GM18861 (cell line): Measurements from ENCODE around the gene OR5L2.
"Not testable (repeated sequence)": the region's sequence is repeated elsewhere in the genome, so short reads cannot be mapped to it uniquely, and the experiment has no call there.

Source experiments
- ATAC-seq: cut with Tn5 transposase; IDR thresholded peaks from one replicate; pipeline ENCODE4 v1.9.1; 2021; ENCODE audit not compliant: unreplicated experiment

Gene OR5L2

GRCh38 chr11:55826919-55827318 lies at the start of gene OR5L2:
OR5L2 (plus strand) TSS chr11:55827219; CDS start chr11:55827219, 0 bp downstream.
- no peak for ATAC-seq

- ATAC-seq, result no peak
Observed at GRCh38 chr11:55791606-55792005, 35.4 kb upstream of the OR5L2 start.

DNA sequence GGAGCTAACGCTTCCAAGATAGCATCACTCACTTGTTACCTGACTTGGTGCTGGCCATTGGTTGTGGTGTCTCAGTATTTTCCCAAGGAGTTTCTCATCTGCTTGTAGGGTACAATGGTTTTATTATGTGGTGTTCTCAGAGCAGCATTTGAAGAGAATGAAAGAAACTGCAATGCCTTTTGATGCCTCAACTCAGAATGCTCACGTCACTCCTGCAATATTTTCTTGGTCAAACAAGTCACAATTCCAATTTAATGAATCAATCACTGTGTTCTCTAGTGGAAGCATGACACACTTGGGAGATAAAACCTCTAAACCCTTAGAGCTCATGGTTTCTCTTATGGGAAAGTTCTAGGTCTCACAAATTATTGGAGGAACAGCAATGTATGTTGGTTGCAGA lies 33.7 kb upstream of the OR5L2 start:
- ATAC-seq, result no peak

DNA sequence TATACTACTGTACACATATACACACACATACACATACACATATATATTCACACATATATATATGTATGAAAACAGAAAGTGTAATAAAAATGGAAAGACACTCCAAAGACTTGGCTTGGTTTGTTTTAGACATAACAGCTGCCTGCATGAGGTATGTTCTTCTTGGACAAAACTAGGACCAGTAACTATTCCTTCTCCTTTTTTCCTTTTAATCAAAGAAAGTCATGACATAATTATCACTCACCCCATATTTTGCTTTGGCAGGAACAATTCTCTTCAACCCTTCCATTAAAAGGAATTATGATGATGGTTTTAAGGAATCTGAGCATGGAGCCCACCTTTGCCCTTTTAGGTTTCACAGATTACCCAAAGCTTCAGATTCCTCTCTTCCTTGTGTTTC lies 31.8 kb upstream of the OR5L2 start, which contains the start of gene OR5D14:
Gene OR5D14 (plus strand): TSS at position 301 of the 400 bp plus-strand sequence. CDS start 0 bp downstream, at position 301.
- ATAC-seq, result no peak

DNA sequence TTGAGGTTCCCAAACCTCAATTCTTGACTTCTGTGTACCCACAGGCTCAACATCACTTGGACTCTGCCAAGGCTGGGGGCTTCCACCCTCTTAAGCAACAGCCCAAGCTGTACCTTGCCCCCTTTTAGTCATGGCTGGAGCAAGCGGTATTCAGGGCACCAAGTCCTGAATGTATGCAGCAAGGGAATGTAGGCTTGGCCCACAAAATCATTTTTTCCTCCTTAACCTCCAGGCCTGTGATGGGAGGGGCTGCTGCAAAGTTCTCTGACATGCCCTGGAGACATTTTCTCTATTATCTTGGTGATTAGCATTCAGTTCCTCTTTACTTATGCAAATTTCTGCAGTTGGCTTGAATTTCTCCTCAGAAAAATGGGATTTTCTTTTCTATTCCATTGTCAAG lies 20.8 kb upstream of the OR5L2 start:
- ATAC-seq, result no peak

GRCh38 chr11:55811067-55811466 lies 16.0 kb upstream of the OR5L2 start, which contains the start of gene OR5L1:
OR5L1 (plus strand) TSS chr11:55811367; CDS start chr11:55811467, 100 bp downstream.
- ATAC-seq, result no peak

DNA sequence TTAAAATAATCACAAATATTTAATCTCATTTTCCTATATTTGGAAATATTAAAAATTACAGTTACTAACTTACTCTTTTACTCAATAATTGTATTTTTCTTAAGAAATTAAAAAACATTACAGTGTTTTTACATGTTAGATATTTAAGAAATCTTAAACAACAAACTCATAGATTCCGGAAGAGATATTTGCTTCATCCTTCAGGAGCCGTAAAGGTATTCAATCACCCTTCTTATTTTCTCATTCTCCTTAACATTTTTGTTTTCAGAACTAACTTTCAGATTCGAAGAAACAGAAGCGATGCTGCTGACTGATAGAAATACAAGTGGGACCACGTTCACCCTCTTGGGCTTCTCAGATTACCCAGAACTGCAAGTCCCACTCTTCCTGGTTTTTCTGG lies 7.7 kb upstream of the OR5L2 start, which contains the start of gene OR5D18:
Gene OR5D18 (plus strand): TSS at position 301 of the 400 bp plus-strand sequence. CDS start 0 bp downstream, at position 301.
- no peak for ATAC-seq

DNA sequence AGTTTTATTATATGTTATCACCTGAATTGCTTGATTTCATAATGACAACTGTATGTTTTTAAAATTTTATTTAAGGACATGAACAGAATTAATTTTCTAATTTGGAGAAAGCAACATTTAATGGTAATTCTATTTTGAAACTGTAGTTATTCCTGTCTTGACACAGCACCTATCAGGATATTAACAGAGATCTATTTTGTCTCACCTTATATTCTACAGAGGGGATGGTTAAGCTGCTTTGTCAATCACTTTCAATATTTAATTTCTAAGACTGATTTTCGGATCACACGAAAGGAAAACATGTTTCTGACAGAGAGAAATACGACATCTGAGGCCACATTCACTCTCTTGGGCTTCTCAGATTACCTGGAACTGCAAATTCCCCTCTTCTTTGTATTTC lies 11.4 kb downstream of the OR5L2 start, which contains the start of gene OR5D16:
Gene OR5D16 (plus strand): TSS at position 301 of the 400 bp plus-strand sequence. CDS start 0 bp downstream, at position 301.
- no peak for ATAC-seq

DNA sequence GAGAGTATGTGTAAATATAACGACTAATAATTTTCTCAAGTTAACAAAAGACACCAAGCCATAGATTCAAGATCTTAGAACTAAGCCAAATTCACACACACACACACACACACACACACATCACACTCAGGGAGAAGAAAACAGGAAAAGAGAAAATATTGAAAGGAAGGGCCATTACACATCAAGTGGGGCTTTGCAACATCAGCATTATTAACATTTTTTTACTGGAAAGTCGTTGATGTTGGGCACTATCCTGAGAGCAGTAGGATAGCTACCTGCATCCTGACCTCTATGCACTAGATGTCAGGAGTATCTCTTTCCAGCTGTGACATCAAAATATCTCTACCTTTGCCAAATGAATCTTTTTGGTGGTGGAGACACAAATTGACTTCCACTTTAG lies 20.4 kb downstream of the OR5L2 start:
- no peak for ATAC-seq

DNA sequence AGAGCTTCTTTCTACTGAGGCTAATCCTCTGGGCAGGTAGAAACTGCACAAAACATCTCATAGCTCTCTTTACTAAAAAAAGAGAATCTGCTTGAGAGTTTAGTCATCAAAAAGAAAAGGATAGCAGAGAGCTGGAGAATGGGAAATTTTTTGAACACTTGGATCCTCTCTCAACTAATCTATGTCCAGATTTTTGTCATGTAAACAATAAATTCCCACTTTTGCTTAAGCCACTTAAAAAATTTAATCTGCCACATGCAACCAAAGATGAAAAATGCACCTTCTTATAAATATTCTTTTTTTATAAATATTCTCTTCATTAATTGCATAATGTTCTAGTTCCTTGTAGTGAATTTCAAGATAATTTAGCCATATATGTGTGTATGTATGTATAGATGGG lies 22.0 kb downstream of the OR5L2 start:
- no peak for ATAC-seq

GRCh38 chr11:55852141-55852540 lies 25.1 kb downstream of the OR5L2 start:
- ATAC-seq, result no peak

DNA sequence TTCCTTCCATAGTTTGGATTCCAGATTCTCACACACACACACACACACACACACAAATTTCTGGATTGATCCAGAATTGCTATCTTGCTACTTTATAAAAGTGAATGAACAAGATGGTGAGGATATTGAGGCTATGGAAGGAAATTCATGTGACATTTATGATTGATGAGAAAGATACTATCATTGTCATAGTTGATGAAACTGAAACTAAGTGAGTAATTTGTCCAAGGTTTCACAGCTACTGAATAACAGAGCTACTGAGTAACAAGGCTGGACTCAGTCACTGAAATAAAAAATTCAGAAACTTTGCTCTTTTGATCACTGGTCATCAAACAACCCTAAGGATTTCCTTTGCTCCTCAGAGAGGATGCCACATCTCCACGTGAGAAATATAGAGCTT lies 27.7 kb downstream of the OR5L2 start:
- no peak for ATAC-seq

DNA sequence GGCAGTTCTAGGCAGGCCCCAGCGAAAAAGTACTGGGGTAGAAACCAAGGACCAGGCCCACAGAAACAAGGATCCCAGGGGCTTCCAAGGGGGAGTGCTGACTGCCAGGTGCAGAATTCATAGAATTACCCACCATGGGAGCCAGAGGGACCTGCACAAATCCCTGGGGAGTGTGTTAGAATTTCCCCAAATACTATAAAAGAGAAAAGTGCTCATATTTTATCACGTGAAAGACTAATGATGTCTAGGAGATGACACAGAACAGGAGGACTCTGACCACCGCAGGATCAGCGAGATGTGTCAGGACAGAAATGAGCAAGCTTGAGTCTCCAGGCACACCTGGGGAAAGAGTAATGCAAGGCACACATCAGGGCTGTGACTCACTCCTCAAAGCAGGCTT lies 40.3 kb downstream of the OR5L2 start:
- not testable (repeated sequence) for ATAC-seq

GRCh38 chr11:55872731-55873130 lies 45.7 kb downstream of the OR5L2 start:
- ATAC-seq, result not testable (repeated sequence)

DNA sequence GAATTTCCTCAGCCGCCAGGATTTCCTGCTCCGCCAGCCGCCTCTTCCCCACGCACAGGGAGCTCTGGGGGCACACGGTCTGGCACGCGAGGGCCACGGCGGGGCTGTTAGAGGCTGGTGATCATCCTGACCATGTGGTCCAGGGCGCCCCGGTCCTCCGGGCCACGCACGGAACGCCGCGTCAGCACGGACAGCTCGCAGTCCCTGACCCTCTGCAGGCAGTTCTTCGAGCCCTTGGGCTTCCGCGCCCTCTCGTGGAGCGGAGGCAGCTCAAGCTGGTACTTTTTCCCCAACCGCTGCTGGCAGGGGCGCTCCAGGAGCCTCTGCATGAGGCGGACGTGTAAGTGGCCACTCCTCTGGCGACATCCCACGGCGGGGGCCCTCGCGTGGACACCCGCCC lies 46.1 kb downstream of the OR5L2 start:
- not testable (repeated sequence) for ATAC-seq
